GM15510 (cell line): Measurements from ENCODE around the gene EZH2.

Experiments used
- POLR2A ChIP-seq: IDR thresholded peaks from 3 replicates; pipeline ENCODE4 v1.6.1; 2011; ENCODE audit warnings: borderline replicate concordance; ENCODE audit not compliant: insufficient read length; ENCODE audit errors: extremely low read depth

EZH2 gene

GRCh38 chr7:148783801-148784527, 100.1 kb downstream of the EZH2 start:
- no peak for TF ChIP-seq POLR2A

- TF ChIP-seq POLR2A = no peak
Observed at GRCh38 chr7:148782757-148783456, 101.2 kb downstream of the EZH2 start.

GRCh38 chr7:148774471-148774870, 109.6 kb downstream of the EZH2 start:
- no peak for TF ChIP-seq POLR2A

GRCh38 chr7:148773334-148773733, 110.8 kb downstream of the EZH2 start:
- no peak for TF ChIP-seq POLR2A

- no peak for TF ChIP-seq POLR2A
Observed at GRCh38 chr7:148772297-148773089, 111.6 kb downstream of the EZH2 start.

- no peak for TF ChIP-seq POLR2A
Observed at GRCh38 chr7:148770004-148770403, 114.1 kb downstream of the EZH2 start.

- no peak for TF ChIP-seq POLR2A
Observed at GRCh38 chr7:148763622-148764021, 120.5 kb downstream of the EZH2 start.

- no peak for TF ChIP-seq POLR2A
Observed at GRCh38 chr7:148761499-148762278, 122.4 kb downstream of the EZH2 start.
